IMR-90 (cell line): Measurements from ENCODE around the gene HS6ST3. TPM values are rescaled to one million over a fixed set of nuclear protein-coding genes. Genes with fewer than 3 reads are reported as not detected.

Experiments used
- ATAC-seq: fragments of 200-7000 bp; cut with Tn5 transposase; 2 replicates; pipeline ENCODE4 v1.9.1; 2020; ENCODE audit warnings: low read depth, mild to moderate bottlenecking, moderate library complexity
- BruUV-seq: library from RNA; stranded (reverse); fragments of 400-500 nt; replicated peaks from 2 replicates; lab custom pipeline; 2021; lab: Mats Ljungman, UMichigan
- CTCF ChIA-PET: fragments of 300-600 bp; formaldehyde crosslinking; extraction: SDS; loops from one replicate; lab custom pipeline; 2021; ENCODE audit warnings: antibody characterized with exemption; lab: Yijun Ruan, JAX
- POLR2A ChIA-PET: fragments of 300-600 bp; sonication (Branson Sonifier 250); formaldehyde crosslinking; loops from one replicate; lab custom pipeline; 2022; ENCODE audit warnings: antibody characterized with exemption; ENCODE audit not compliant: unreplicated experiment; lab: Charles Lee
- DNase-seq: peaks from one replicate; pipeline ENCODE4 v3.0.0; 2013
- H2AFZ ChIP-seq: replicated peaks from 2 replicates; pipeline ENCODE3; 2013; ENCODE audit warnings: low read length, mild to moderate bottlenecking; ENCODE audit not compliant: poor library complexity
- H2AK5ac ChIP-seq: 2 replicates; pipeline ENCODE4 v1.6.1; 2013; ENCODE audit warnings: low read depth, low read length, inconsistent platforms
- H2AK9ac ChIP-seq: replicated peaks from 2 replicates; pipeline ENCODE3; 2013; ENCODE audit warnings: mild to moderate bottlenecking, low read depth, low read length, moderate library complexity; ENCODE audit not compliant: poor library complexity
- H2BK120ac ChIP-seq: 2 replicates; pipeline ENCODE4 v1.6.1; 2013; ENCODE audit warnings: low read depth, low read length, inconsistent platforms
- H2BK15ac ChIP-seq: 3 replicates; pipeline ENCODE4 v1.6.1; 2013; ENCODE audit warnings: low read depth, low read length, inconsistent platforms
- H2BK20ac ChIP-seq: 2 replicates; pipeline ENCODE4 v1.6.1; 2013; ENCODE audit warnings: low read depth, mild to moderate bottlenecking, inconsistent platforms, low read length, moderate library complexity
- H2BK5ac ChIP-seq: 2 replicates; pipeline ENCODE4 v1.6.1; 2013; ENCODE audit warnings: mild to moderate bottlenecking, low read depth, low read length, inconsistent platforms; ENCODE audit not compliant: poor library complexity, severe bottlenecking
- H3K14ac ChIP-seq: replicated peaks from 2 replicates; pipeline ENCODE4 v1.6.1; 2013; ENCODE audit warnings: low read depth, low read length, inconsistent platforms
- H3K18ac ChIP-seq: 2 replicates; pipeline ENCODE4 v1.6.1; 2013; ENCODE audit warnings: low read depth, low read length, control low read depth
- H3K23ac ChIP-seq: 2 replicates; pipeline ENCODE4 v1.6.1; 2013; ENCODE audit warnings: low read depth, low read length, inconsistent platforms
- H3K27ac ChIP-seq: 2 replicates; pipeline ENCODE4 v1.5.1; 2013; ENCODE audit warnings: mild to moderate bottlenecking, control low read depth, low read length; ENCODE audit not compliant: insufficient read depth
- H3K27me3 ChIP-seq: 2 replicates; pipeline ENCODE4 v1.6.1; 2013; ENCODE audit warnings: low read length; ENCODE audit not compliant: control insufficient read depth, insufficient read depth
- H3K36me3 ChIP-seq: 2 replicates; pipeline ENCODE4 v1.6.1; 2013; ENCODE audit warnings: low read length, mixed read lengths; ENCODE audit not compliant: control insufficient read depth, insufficient read depth
- H3K4ac ChIP-seq: 2 replicates; pipeline ENCODE4 v1.6.1; 2013; ENCODE audit warnings: low read depth, low read length, inconsistent platforms
- H3K4me1 ChIP-seq: 2 replicates; pipeline ENCODE4 v1.6.1; 2013; ENCODE audit warnings: low read length, mixed read lengths; ENCODE audit not compliant: control insufficient read depth, insufficient read depth
- H3K4me2 ChIP-seq: 2 replicates; pipeline ENCODE4 v1.6.1; 2013; ENCODE audit warnings: low read depth, mild to moderate bottlenecking, control low read depth, low read length, moderate library complexity
- H3K4me3 ChIP-seq: 2 replicates; pipeline ENCODE4 v1.5.1; 2013; ENCODE audit warnings: low read depth, mild to moderate bottlenecking, control low read depth, low read length, moderate library complexity; ENCODE audit not compliant: insufficient read depth
- H3K56ac ChIP-seq: 2 replicates; pipeline ENCODE4 v1.6.1; 2013; ENCODE audit warnings: low read length, inconsistent platforms; ENCODE audit not compliant: insufficient read depth; ENCODE audit errors: extremely low read depth
- H3K79me1 ChIP-seq, 2 experiments: 2 replicates each; pipeline ENCODE4 v1.6.1; 2013; ENCODE audit warnings: low read length in 2 of 2, inconsistent platforms in 1 of 2, low read depth in 1 of 2
- H3K9ac ChIP-seq: 2 replicates; pipeline ENCODE4 v1.6.1; 2013; ENCODE audit warnings: low read depth, low read length, control low read depth
- H3K9me1 ChIP-seq: 2 replicates; pipeline ENCODE4 v1.6.1; 2013; ENCODE audit warnings: low read length, inconsistent platforms; ENCODE audit not compliant: insufficient read depth
- H3K9me3 ChIP-seq: 2 replicates; pipeline ENCODE4 v1.6.1; 2013; ENCODE audit warnings: low read length; ENCODE audit not compliant: control insufficient read depth, insufficient read depth
- H4K20me1 ChIP-seq: 2 replicates; pipeline ENCODE4 v1.6.1; 2013; ENCODE audit warnings: low read length, inconsistent platforms; ENCODE audit not compliant: insufficient read depth
- H4K5ac ChIP-seq: 2 replicates; pipeline ENCODE4 v1.6.1; 2013; ENCODE audit warnings: mild to moderate bottlenecking, low read depth, low read length, control low read depth
- H4K8ac ChIP-seq, 2 experiments: 2 replicates each; pipeline ENCODE4 v1.6.1; 2013; ENCODE audit warnings: low read depth in 2 of 2, low read length in 2 of 2, control low read depth in 1 of 2, inconsistent platforms in 1 of 2
- H4K91ac ChIP-seq: 2 replicates; pipeline ENCODE4 v1.6.1; 2013; ENCODE audit warnings: low read depth, low read length, inconsistent platforms; ENCODE audit not compliant: insufficient read depth
- BHLHE40 ChIP-seq: fragments of 150-350 bp; IDR thresholded peaks from 2 replicates; pipeline ENCODE4 v1.6.1; 2016; ENCODE audit warnings: mild to moderate bottlenecking, low read depth, low read length
- CEBPB ChIP-seq: IDR thresholded peaks from 2 replicates; pipeline ENCODE4 v1.6.1; 2012; ENCODE audit warnings: low read depth, low read length, improper control_type of control experiment
- CHD1 ChIP-seq: IDR thresholded peaks from 2 replicates; pipeline ENCODE4 v1.6.1; 2012; ENCODE audit warnings: low read depth, low read length, improper control_type of control experiment
- CTCF ChIP-seq: conservative IDR thresholded peaks from 2 replicates; pipeline ENCODE4 v1.5.1; 2012; ENCODE audit warnings: mild to moderate bottlenecking, low read depth, low read length, improper control_type of control experiment
- FOS ChIP-seq: fragments of 150-350 bp; IDR thresholded peaks from 2 replicates; pipeline ENCODE4 v1.6.1; 2016; ENCODE audit warnings: low read depth, low read length
- MAFK ChIP-seq: IDR thresholded peaks from 2 replicates; pipeline ENCODE4 v1.6.1; 2012; ENCODE audit warnings: low read depth, low read length, improper control_type of control experiment
- MAZ ChIP-seq: IDR thresholded peaks from 2 replicates; pipeline ENCODE4 v1.6.1; 2012; ENCODE audit warnings: low read depth, mild to moderate bottlenecking, low read length, improper control_type of control experiment, moderate library complexity, borderline replicate concordance
- MXI1 ChIP-seq: IDR thresholded peaks from 2 replicates; pipeline ENCODE4 v1.6.1; 2012; ENCODE audit warnings: low read depth, mild to moderate bottlenecking, low read length, moderate library complexity, borderline replicate concordance
- NFE2L2 ChIP-seq: fragments of 150-350 bp; IDR thresholded peaks from 2 replicates; pipeline ENCODE4 v1.6.1; 2016; ENCODE audit warnings: low read depth, mild to moderate bottlenecking, low read length
- POLR2A ChIP-seq: IDR thresholded peaks from 2 replicates; pipeline ENCODE4 v1.6.1; 2012; ENCODE audit warnings: mild to moderate bottlenecking, low read depth, low read length
- RAD21 ChIP-seq: IDR thresholded peaks from 2 replicates; pipeline ENCODE4 v1.6.1; 2012; ENCODE audit warnings: low read length, improper control_type of control experiment
- RCOR1 ChIP-seq: IDR thresholded peaks from 2 replicates; pipeline ENCODE4 v1.6.1; 2012; ENCODE audit warnings: mild to moderate bottlenecking, low read length, improper control_type of control experiment; ENCODE audit not compliant: insufficient replicate concordance
- RFX5 ChIP-seq: IDR thresholded peaks from 2 replicates; pipeline ENCODE4 v1.8.0; 2012; ENCODE audit warnings: low read depth, mild to moderate bottlenecking, low read length, moderate library complexity
- SMC3 ChIP-seq: fragments of 150-350 bp; IDR thresholded peaks from 2 replicates; pipeline ENCODE4 v1.6.1; 2016; ENCODE audit warnings: low read depth, mild to moderate bottlenecking, antibody characterized with exemption, low read length, moderate library complexity
- USF2 ChIP-seq: fragments of 150-350 bp; IDR thresholded peaks from 2 replicates; pipeline ENCODE4 v1.6.1; 2017; ENCODE audit warnings: mild to moderate bottlenecking, antibody characterized with exemption, low read length, low read depth
- WGBS, 2 experiments: methylation state at CpG; one replicate each; pipeline versions ENCODE4 v1.1.5 to v1.1.7; 2013; ENCODE audit warnings: missing lambda C conversion rate in 2 of 2; ENCODE audit not compliant: insufficient read length in 1 of 2; ENCODE audit errors: extremely low coverage in 2 of 2; 5-methylcytosine and 5-hydroxymethylcytosine counted together
- dilution Hi-C: fragments of 300-500 bp; cut with HindIII; formaldehyde crosslinking; loops from one replicate; pipeline ENCODE4 v1.14.3; 2018; ENCODE audit warnings: low sequenced_read_pairs; ENCODE audit not compliant: unreplicated experiment
- in situ Hi-C: fragments of 300-500 bp; cut with MboI; formaldehyde crosslinking; loops from 3 replicates; pipeline ENCODE4 v1.14.3; 2019; ENCODE audit warnings: low sequenced_read_pairs, inconsistent platforms, mixed read lengths
- intact Hi-C: fragments of 100-400 bp; cut with micrococcal nuclease; formaldehyde crosslinking; loops from 2 replicates; pipeline ENCODE4 v1.10.0; 2022
- polyA plus RNA-seq, 3 experiments: library from polyadenylated mRNA; depleted of rRNA; stranded (reverse); fragments of >200 nt; gene quantifications; 2 replicates each; pipeline ENCODE4 v1.2.3, GENCODE V29; 2012; ENCODE audit warnings: low replicate concordance in 1 of 3
- total RNA-seq: library from RNA; depleted of rRNA; stranded (reverse); fragments of >200 nt; gene quantifications from 2 replicates; pipeline ENCODE4 v1.2.3, GENCODE V29; 2012
- TF ChIP-seq, protein P1 (sequence below): fragments of 150-350 bp; IDR thresholded peaks from 2 replicates; pipeline ENCODE4 v1.6.1; 2016; ENCODE audit warnings: low read depth, mild to moderate bottlenecking, low read length, moderate library complexity, borderline replicate concordance

Gene HS6ST3
- total and polyA plus RNA-seq, 2 of the 4 experiments (the other 2 are of a cell fraction): not detected

DNA sequence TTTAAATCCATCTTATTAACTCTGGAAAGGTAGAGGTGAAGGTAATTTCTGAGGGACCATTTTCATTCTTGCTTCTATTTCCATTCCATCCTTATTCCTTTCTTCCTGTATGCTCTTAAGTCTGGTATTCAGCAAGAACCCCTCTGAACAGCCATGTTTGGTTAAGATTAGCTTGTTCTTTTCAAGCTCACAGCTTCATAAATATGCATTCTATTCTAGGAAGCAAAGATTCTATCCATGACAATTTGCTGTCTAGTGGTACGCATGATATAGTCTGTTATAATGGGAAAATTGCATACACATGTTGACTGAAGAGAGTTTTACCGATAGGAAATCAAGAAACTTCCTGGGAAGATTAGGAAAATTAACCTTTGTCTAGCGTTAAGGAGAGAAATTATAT lies 218.7 kb downstream of the HS6ST3 start:
- no peak overlapping the region for H2BK20ac ChIP-seq
- in situ Hi-C loops (no loop called here), intact Hi-C loops (no loop called here), dilution Hi-C loops (no loop called here)
- H2BK15ac ChIP-seq: no peak overlapping the region
- no peak overlapping the region for H3K4ac ChIP-seq
- no peak overlapping the region for H3K56ac ChIP-seq
- TF ChIP-seq RCOR1 (no peak), RFX5 (no peak), RAD21 (no peak), MAFK (no peak), FOS (no peak), USF2 (no peak), CEBPB (no peak), SMC3 (no peak), MAZ (no peak), CTCF (no peak), CHD1 (no peak), MXI1 (no peak), POLR2A (no peak), BHLHE40 (no peak), NFE2L2 (no peak)
- TF ChIP-seq, protein P1, sequence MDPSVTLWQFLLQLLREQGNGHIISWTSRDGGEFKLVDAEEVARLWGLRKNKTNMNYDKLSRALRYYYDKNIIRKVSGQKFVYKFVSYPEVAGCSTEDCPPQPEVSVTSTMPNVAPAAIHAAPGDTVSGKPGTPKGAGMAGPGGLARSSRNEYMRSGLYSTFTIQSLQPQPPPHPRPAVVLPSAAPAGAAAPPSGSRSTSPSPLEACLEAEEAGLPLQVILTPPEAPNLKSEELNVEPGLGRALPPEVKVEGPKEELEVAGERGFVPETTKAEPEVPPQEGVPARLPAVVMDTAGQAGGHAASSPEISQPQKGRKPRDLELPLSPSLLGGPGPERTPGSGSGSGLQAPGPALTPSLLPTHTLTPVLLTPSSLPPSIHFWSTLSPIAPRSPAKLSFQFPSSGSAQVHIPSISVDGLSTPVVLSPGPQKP: no peak
- BruUV-seq: no TSS peak
- H3K9ac ChIP-seq: no peak overlapping the region
- H2BK5ac ChIP-seq: no peak overlapping the region
- no peaks in the 10 kb centered on the region for H3K79me1 ChIP-seq
- no peaks in the 10 kb centered on the region for H3K4me1 ChIP-seq
- H2AK5ac ChIP-seq: no peak overlapping the region
- H3K27ac ChIP-seq: no peak overlapping the region
- no peak overlapping the region for H2AFZ ChIP-seq
- H4K8ac ChIP-seq: no peak overlapping the region
- no peak overlapping the region for H3K14ac ChIP-seq
- no peak overlapping the region for H3K18ac ChIP-seq
- no peaks in the 10 kb centered on the region for H4K20me1 ChIP-seq
- no peaks in the 10 kb centered on the region for H3K27me3 ChIP-seq
- H3K36me3 ChIP-seq: no peaks in the 10 kb centered on the region
- H4K5ac ChIP-seq: no peak overlapping the region
- DNase-seq (no peak), ATAC-seq (no peak)
- no peak overlapping the region for H3K4me3 ChIP-seq
- CTCF ChIA-PET: no interaction called here
- peaks cover 2% of the 10 kb centered on the region; the same call in 1 of the 2 replicates for H3K9me3 ChIP-seq
- POLR2A ChIA-PET: no interaction called here
- H3K4me2 ChIP-seq: no peak overlapping the region
- H4K91ac ChIP-seq: no peak overlapping the region
- H2AK9ac ChIP-seq: no peak overlapping the region
- no CpG with 5 or more reads among the region's 3 CpGs for WGBS, 2 experiments
- H2BK120ac ChIP-seq: no peak overlapping the region
- no peaks in the 10 kb centered on the region for H3K9me1 ChIP-seq
- H3K23ac ChIP-seq: no peak overlapping the region
